D341Med (cell line): Measurements from ENCODE around the gene LGALS13.

ENCODE experiments used
- DNase-seq: peaks from one replicate; pipeline ENCODE4 v3.0.0; 2012; ENCODE audit warnings: low spot score

LGALS13 gene, protein sequence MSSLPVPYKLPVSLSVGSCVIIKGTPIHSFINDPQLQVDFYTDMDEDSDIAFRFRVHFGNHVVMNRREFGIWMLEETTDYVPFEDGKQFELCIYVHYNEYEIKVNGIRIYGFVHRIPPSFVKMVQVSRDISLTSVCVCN

DNA sequence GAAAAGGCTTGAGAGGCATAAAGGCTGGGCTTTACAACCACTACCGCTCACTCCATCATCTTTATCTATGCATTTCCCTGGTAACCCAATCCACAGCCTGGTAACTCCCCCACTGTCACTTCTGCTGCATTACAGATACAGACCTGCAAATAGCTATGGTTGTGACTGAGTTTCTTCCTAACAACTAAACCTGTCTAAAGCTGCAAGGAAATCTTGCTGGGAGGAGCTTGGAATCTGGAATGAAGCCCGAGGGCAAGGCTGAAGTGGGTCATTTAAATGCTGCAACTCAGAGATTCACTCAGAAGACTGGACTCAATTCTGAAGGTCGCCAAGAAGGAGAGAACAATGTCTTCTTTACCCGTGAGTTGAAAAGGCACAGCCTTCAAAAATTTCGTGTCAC, at the start of gene LGALS13:
TSS of gene LGALS13 (plus strand) at position 301 of the 400 bp plus-strand sequence. CDS start at position 346, 45 bp downstream.
- DNase-seq, result no peak

GRCh38 chr19:39553082-39553652, 49.2 kb upstream of the LGALS13 start:
- no peak for DNase-seq

DNA sequence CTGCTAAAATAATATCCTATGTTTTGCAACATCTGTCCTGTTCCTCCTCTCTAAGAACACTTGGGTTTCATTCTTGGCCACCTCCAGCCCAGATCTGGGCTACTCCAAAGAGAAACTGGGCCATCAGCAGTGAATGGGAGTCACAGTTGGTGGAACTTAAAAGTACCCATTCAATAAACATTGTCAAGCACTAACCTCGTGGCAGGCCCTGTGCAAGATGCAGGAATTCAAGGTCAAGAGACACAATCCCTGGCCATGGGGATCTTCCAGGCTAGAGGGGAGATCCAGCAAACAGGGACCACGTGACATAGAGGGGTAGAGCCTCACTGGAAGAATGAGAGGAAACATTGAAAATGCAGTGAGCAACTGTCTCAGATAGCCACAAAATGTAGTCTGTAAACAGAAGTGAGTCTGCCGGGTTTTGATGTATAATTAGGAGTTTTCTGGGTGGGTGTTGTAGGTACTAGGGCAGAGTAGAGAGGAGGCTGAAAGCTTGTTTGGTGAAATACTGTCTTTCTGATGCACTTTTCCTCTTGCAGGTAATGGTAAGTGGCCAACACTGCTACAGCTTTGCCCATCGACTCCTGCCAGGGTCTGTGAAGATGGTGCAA, 47.5 kb upstream of the LGALS13 start:
- no peak for DNase-seq

DNA sequence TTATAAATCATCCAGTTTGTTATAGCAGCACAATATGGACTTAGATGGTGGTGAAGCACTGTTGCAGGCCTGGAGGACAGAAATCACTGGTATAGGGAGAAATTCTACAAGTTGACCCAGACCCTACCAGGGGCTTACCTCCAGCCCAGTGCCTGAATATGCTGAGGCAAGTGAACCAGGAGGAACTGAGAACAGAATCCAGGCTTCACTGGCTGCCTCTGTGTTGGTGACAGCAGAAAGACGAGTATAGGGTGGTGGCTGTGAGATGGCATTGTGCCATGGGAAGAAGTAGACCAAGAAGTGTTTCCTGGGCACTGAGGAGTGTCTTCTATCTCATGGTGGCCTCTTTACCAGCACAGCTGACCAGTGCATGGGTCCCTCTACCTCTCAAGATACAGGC, 46.4 kb upstream of the LGALS13 start:
- no peak for DNase-seq

- DNase-seq, result no peak
These were observed 44.3 kb upstream of the LGALS13 start for GRCh38 chr19:39557811-39558623.

DNA sequence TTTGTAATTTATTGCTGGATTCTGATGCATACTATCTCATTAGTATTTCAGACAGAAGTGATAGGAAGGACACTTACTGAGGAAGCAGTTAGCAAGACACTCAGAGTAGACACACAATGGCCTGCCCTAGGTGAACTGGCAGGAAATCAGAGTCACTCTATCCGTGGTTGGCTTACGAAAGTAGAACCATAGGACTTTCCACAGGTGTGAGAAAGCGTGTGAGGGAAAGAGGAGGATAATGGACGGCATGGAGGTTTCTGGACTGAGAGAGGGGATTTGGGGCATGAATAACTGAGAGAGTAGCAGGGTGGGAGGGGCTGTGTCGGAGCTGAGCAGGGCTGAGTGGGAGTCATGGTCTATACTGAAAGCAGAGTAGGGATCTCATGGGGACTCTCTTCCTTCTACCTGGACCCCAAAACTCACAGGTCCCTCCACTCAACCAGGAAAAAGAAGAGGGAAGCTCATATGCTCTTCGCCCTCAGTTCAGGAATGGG, 43.7 kb upstream of the LGALS13 start:
- no peak for DNase-seq

DNA sequence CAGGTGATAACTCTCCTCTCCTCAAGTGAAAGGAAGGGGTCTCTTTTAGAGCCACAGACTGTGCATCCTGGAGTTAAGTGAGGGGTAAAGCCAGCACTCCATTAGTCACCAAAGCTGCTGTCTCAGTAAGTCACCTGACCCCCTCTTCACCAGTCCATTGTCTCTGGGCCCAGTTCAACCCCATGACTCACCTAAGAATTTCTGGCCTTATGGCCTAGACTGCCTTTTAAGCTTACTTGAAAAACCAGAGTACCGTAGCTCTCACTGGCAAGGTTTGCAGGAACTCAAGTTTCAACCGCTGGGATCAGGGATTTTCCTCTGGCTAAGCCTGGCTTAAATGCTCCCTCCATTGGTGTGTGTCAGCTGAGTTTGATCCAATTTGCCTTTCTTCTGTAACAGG, 38.9 kb upstream of the LGALS13 start:
- no peak for DNase-seq

DNA sequence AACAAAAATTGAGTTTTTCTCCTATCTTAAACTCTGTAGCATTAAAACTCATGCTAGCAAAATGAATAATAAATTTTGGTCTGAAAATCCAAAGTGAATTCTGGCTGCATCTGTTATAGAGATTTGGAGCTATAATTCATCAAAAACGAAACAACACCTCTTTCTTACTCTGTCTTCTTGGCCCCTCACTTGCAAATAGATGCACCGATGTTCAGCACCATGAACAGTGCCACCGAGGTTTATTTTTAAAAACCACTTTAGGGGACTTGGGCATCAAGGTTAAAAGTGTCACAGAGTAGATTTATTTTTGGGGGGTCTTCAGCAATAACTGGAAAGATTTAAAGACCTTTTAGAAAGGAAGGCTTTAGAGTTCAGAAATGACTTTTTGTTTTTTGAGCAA, 36.3 kb upstream of the LGALS13 start:
- DNase-seq, result no peak

DNA sequence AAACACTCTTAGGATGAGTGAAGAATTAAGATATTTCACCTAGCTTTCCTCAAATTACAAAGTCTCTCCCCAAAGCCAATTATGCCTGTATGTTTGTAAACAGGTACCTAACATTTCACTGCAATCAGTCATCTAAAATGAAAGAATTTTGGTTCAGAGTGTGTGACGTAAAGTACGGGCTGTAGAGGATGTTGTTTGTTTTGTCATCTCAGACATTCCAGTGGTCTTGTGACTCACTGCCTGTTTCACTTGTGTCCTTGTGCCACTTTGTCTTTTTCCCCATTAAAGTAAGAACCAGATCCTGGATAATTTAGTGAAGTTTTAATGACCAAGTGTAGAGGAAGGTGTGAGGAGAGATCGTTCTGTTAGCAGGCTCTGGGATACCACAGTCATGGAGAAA, 33.7 kb upstream of the LGALS13 start:
- DNase-seq, result no peak

DNA sequence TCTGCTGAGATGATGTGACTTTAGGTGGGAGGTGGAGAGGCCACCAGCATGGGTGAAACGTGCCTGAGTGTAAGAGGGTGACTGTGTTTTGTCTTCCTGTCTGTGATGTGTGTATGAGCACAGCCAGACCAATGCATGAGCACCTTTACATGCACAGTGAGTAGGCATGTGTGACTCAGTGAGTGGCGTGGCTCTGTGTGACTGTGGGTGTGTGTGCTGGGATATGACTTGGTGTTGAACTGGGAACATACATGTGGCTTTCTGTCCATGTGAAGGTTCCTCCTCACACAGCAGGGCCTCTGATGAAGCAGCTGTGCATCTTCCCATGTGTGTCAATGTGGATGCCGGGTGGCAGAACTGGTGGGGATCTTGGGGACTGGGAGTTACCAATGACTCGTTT, 19.9 kb upstream of the LGALS13 start:
- no peak for DNase-seq

DNA sequence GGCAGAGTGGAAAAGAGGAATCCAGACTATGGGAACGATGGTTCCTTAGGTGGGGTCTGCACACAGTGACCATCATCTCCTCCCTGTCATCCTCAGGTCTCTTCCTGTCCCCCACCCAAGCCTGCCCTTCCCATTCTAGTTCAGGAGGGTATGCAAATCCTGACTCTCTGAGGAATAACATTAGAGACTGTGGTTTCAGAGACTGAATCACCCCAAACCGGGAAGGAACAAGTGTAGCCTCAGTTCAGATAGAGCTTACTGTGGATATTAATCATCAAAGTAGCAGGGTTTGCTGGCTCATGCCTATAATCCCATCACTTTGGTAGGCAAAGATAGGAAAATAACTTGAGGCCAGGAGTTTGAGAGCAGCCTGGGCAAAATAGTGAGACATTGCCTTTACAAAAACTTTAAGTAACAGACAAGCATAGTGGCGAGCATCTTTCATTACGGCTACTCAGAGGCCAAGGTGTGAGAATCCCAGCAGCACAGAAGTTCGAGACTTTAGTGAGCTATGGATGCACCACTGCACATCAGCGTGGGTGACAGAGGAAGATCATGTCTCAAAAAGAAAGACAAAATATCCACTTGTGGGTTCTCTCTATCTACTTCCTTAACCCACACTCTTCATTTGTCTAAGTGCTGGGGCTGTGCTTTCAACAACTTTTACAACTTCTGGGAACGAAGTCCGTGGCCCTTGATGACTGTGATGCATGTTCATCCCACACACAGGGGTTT, 19.3 kb upstream of the LGALS13 start:
- DNase-seq, result no peak

GRCh38 chr19:39587496-39587895, 14.8 kb upstream of the LGALS13 start:
- no peak for DNase-seq

- DNase-seq, result no peak
These were observed 14.3 kb upstream of the LGALS13 start for GRCh38 chr19:39588066-39588465.

GRCh38 chr19:39590265-39590664, 12.1 kb upstream of the LGALS13 start:
- no peak for DNase-seq

DNA sequence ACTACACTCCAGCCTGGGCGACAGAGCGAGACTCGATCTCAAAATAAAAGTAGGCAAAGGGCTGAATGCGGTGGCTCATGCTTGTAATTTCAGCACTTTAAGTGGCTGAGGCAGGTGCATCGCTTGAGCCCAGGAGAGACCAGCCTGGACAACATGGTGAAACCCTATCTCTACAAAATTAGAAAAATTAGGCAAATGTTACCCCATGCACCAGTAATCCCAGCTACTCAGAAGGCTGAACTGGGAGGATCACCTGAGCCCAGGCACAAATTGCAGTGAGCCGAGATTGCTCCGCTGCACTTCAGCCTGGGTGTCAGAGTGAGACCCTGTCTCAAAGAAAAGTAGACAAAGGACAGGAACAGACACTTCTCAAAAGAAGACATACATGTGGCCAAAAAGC, 9.9 kb upstream of the LGALS13 start:
- DNase-seq, result no peak

DNA sequence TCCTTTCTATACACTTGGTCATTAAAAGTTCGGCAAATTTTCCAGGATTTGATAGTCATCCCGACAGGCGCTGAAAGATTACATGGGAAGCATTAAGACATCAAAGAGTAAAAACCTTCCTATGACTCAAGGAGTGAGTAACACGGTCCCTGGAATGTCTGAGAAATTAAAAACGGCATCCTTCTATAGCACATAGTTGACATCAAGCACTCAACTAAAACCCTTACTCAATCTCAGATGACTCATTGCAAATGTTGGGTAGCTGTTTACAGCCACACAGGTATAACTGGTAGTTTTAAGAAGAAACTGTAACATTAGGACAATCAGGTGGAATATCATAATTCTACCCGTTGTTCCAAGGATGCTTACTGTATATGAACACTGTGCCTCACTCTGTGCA, 6.4 kb upstream of the LGALS13 start:
- no peak for DNase-seq

GRCh38 chr19:39596911-39597310, 5.4 kb upstream of the LGALS13 start:
- no peak for DNase-seq

DNA sequence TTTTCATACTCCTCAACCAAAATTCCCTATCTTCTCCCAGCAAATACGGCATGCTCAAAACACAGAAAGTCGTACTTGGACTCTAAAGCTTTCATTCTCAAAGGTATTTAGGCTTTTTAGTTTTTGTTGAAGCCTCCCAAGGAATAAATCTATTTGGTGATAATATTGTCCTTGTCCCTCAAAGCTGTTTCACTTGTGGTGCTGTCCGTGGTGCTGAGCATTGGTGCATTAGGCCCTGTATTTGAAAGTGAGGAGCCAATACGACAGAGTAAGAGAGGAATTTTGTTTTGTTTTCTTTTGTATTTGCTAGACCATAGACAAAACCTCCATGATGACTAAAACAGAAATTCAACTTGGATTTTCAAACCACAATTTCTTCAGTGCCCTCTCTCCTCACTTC, 3.2 kb upstream of the LGALS13 start:
- DNase-seq, result no peak

DNA sequence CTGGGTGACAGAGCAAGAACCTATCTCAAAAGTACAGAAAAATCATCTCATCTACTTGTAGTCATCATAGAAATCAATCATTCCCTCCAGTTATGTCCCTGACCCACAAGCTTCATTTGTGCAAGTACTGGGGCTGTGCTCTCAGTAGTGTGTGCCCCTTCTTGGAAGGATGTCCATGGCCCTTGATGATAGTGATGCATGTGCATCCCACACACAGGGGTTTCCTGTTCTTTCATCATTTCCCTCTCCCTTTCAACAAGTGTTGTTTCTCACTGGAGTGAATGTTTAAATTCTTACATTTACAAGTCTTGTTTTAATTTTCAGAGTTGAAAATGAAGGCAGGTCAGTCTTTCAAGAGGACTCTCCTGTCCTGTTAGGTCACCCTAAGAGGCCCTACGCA, 1.5 kb downstream of the LGALS13 start:
- no peak for DNase-seq

DNA sequence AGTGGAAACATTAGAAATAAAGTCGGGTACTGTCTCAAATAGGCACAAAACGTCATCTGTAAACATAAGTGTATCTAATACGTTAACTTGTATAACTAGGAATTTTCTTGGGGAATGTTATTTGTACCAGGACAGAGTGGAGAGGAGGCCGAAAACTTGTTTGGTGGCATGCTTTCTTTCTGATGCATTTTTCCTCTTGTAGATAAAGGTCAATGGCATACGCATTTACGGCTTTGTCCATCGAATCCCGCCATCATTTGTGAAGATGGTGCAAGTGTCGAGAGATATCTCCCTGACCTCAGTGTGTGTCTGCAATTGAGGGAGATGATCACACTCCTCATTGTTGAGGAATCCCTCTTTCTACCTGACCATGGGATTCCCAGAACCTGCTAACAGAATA, 4.7 kb downstream of the LGALS13 start:
- no peak for DNase-seq

- DNase-seq, result no peak
These were observed 5.2 kb downstream of the LGALS13 start for GRCh38 chr19:39607561-39607960.

GRCh38 chr19:39613597-39613996, 11.3 kb downstream of the LGALS13 start:
- DNase-seq, result no peak
